IgD-negative memory B cell (primary cell): ENCODE results near the gene TMEM119. TPM values are rescaled to one million over a fixed set of nuclear protein-coding genes. Genes with fewer than 3 reads are reported as not detected.
A peak's percentile ranks its signal among the peaks of the same experiment; 100 is the strongest.
"Not testable (repeated sequence)": the region's sequence is repeated elsewhere in the genome, so short reads cannot be mapped to it uniquely, and the experiment has no call there.

Experiments used
- H3K27ac Mint-ChIP-seq, 3 donors: one replicate each; pipeline ENCODE4 v1.8.0; 2020 to 2022; ENCODE audit warnings: mild to moderate bottlenecking in 3 of 3, mixed read lengths in 3 of 3, moderate library complexity in 1 of 3
- H3K27me3 Mint-ChIP-seq: one replicate; pipeline ENCODE4 v1.8.0; 2021; ENCODE audit warnings: mixed read lengths
- H3K36me3 Mint-ChIP-seq: one replicate; pipeline ENCODE4 v1.8.0; 2020; ENCODE audit warnings: mild to moderate bottlenecking, mixed read lengths
- H3K4me1 Mint-ChIP-seq, 3 donors: one replicate each; pipeline ENCODE4 v1.8.0; 2020 to 2022; ENCODE audit warnings: mixed read lengths in 3 of 3, mild to moderate bottlenecking in 1 of 3
- H3K4me3 Mint-ChIP-seq, 4 donors: one replicate each; pipeline ENCODE4 v1.8.0; 2020 to 2022; ENCODE audit warnings: mild to moderate bottlenecking in 4 of 4, mixed read lengths in 4 of 4, moderate library complexity in 3 of 4
- H3K9me3 Mint-ChIP-seq, 3 donors: one replicate each; pipeline ENCODE4 v1.8.0; 2020 to 2021; ENCODE audit warnings: mixed read lengths in 3 of 3, mild to moderate bottlenecking in 1 of 3
- polyA plus RNA-seq: library from polyadenylated mRNA; unstranded; fragments of 300-500 nt; fragmentation: Illumina TruSeq; gene quantifications from one replicate; pipeline ENCODE4 v1.2.3, GENCODE V29; 2021

The TMEM119 gene
- polyA plus RNA-seq, 1 donor from 2014 or later: 0.33 TPM

DNA sequence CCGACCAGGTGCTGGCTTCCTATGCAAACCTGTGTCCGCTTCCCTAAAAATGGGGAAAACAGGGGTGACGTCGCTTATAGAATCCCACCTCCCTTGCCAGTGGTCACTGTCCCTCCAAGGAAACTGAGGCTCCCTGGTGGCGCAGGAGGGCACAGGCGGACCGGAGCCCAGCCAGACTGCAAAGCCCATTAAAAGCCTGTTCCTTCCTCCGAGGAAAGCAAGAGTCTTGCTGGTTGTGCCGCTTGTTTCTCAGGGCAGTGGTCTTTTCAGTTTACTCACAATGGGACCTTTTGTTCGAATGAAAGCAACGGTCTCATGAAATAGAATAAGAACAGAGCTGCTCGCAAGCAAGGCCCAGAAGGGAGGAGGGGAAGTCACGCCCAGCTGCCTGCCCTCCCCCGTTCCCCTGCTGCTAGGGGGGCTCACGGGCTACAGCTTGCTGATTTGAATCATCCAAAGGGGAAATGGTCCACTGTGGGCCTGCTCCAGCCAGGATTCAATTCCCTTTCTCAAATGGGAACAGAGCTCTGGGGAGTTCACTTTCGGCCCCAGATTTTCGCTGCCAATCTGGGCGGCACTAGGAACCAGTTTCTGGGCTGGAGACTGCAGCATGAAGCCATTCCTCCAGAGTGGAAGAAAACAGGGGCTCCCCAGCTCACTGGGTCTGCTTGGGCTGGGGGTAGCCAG is 40.4 kb upstream of the TMEM119 start:
- peak overlapping the region; percentile 46 to 100 (median 59) for H3K27ac Mint-ChIP-seq
- H3K4me1 Mint-ChIP-seq: peaks cover 44 to 67% (median 63%) of the 10 kb centered on the region in 3 donors
- H3K9me3 Mint-ChIP-seq: no peaks in the 10 kb centered on the region
- peaks cover 7% of the 10 kb centered on the region for H3K36me3 Mint-ChIP-seq
- H3K27me3 Mint-ChIP-seq: no peaks in the 10 kb centered on the region
- H3K4me3 Mint-ChIP-seq: peak overlapping the region; percentile 84 to 95 (median 90)

DNA sequence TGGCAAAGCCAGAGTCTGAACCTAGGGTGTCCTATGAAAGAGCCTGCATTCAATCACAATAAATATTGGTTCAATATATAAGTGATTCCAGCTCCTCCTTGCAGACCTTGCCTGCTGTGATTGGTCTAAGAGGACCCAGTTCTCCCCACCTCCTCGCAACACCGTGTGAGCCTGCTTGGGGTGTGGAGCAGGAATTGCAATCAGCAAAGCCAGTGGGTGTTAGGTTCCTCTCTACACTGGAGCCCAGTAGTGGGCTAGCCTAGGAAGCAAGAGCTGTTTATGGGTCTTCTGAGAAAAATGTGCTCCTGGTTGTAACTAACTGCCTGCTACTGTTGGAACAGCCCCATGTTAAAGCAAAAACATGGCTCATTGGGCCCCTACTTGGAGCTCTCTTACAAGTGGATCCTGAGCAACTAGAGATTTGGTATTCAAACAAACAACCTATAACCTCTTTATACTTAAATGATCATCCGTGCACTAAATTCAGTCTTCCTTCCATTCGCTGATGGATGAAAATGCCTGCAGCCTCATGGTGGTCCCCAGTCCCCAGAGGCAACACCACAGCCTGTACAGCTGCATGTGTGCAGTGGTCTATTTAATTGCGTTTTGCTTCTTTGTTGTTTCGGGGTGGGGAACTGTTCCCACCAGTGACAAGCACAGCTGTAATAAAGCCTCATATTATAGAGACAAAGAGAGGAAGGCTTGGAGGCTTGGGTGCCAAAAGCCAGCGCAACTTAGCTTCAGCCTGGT is 39.5 kb upstream of the TMEM119 start:
- Mint-ChIP-seq H3K4me1 (peaks cover 40 to 70% (median 70%) of the 10 kb centered on the region in 3 donors), H3K9me3 (no peaks in the 10 kb centered on the region), H3K4me3 (peak overlapping the region; percentile 84 to 95 (median 90)), H3K27ac (peak overlapping the region; percentile 33 to 100 (median 88)), H3K36me3 (peaks cover 7% of the 10 kb centered on the region), H3K27me3 (no peaks in the 10 kb centered on the region)

DNA sequence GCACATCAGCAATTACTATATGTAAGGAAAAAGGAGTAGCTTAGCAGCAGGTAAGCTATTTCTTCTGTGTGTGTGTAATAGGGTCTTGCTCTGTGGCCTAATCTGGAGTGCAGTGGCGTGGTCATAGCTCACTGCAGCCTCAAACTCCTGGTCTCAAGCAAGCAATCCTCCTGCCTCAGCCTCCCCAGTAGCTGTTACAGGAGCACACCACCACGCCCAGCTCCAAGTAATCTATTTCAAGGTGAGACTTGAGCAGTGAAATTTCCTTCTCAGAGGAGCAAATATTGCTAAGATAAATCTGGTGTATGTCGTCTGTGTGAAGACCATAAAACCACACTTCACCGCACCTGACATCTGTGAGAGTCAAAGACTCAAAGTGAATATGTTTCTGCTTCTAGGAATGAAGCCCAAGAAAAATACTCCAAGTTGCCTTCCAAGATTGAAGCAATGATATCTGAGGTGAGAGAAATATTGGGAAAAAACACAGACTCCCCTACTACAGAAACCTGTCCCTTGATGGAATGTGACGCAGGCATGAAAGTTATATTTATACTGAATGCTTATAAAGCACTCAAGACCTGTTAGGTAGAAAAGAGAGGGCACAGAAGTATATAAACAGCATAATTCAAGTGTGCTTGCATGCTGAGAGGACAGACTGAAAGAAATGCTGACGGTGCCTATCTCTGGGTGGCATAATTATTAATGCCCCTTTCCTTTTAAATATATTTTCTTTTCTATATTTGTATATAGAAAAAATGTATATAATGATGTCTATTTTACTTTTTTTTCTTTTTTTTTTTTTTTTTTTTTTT is 38.3 kb upstream of the TMEM119 start:
- H3K4me1 Mint-ChIP-seq: peaks cover 35 to 68% (median 65%) of the 10 kb centered on the region in 3 donors
- H3K27ac Mint-ChIP-seq: peak overlapping the region; percentile 96 to 100 (median 100)
- peak overlapping the region; percentile 87 to 97 (median 96) for H3K4me3 Mint-ChIP-seq

DNA sequence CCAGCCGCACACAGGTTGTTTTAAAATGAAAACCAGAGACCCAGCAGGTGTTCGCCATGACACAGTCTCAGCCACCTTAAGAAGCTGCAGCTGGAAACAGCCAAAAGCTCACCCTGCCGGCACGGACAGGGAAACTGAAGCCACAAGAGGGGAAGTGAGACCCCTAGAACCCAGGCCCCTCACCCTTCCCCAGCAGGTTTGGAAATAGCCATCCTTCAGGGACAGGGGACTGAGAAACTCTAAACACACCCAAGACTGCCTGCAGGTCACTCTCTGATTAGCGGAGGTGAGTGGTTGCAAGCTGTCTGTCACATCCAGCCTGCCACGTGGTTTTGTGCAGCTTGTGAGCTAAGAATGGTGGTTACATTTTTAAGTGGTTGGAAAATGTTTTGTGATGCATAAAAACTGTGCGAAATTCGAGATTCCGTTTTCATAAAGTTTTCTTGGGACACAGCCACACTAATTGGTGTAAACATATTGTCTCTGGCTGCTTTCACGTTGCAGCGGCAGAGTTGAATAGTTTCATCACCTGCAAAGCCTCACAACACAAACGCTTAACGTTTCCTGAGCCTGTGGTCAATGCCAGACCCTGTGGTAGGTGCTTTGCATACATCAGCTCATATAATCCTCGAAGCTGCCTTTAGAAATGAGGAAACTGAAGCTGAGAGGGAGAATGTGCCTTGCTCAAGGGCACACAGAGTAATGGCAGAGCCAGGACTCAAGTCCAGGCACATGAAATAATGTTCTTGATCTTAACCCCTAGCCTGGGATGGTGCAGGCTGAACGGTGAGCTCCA is 37.5 kb upstream of the TMEM119 start:
- no peaks in the 10 kb centered on the region for H3K27me3 Mint-ChIP-seq
- peak overlapping the region; percentile 87 to 97 (median 96) for H3K4me3 Mint-ChIP-seq
- peaks cover 27 to 66% (median 63%) of the 10 kb centered on the region in 3 donors for H3K4me1 Mint-ChIP-seq
- H3K27ac Mint-ChIP-seq: peak overlapping the region; percentile 96 to 100 (median 100)
- H3K9me3 Mint-ChIP-seq: no peaks in the 10 kb centered on the region
- H3K36me3 Mint-ChIP-seq: peaks cover 9% of the 10 kb centered on the region

More for the DNA sequence above, 38.3 kb upstream of the TMEM119 start:
- Mint-ChIP-seq H3K36me3 (peaks cover 9% of the 10 kb centered on the region), H3K9me3 (no peaks in the 10 kb centered on the region), H3K27me3 (no peaks in the 10 kb centered on the region)

DNA sequence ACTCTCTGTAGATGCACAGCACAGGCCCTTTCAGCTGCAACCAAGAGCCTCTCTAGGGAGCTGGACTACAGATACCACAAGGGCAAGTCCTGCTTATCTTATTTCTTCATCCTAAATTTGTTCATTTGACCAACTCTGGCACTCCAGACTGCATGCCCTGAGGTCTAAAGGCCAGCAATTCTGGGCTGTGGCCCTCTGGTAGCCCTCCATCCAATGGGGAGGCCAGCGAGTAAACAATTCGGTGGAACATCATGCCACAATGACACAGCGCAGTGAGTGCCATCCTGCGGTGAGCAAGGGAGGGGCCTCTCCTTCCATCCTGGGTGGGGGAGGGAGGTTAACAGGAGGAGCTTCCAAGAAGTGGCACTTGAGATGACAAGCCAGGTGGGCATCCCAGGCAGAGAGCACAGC is 36.5 kb upstream of the TMEM119 start:
- Mint-ChIP-seq H3K36me3 (peaks cover 4% of the 10 kb centered on the region), H3K9me3 (no peaks in the 10 kb centered on the region), H3K4me1 (peaks cover 24 to 66% (median 64%) of the 10 kb centered on the region in 3 donors), H3K27me3 (no peaks in the 10 kb centered on the region), H3K4me3 (peak overlapping the region; percentile 87 to 97 (median 96)), H3K27ac (peak overlapping the region; percentile 96 to 100 (median 100))

DNA sequence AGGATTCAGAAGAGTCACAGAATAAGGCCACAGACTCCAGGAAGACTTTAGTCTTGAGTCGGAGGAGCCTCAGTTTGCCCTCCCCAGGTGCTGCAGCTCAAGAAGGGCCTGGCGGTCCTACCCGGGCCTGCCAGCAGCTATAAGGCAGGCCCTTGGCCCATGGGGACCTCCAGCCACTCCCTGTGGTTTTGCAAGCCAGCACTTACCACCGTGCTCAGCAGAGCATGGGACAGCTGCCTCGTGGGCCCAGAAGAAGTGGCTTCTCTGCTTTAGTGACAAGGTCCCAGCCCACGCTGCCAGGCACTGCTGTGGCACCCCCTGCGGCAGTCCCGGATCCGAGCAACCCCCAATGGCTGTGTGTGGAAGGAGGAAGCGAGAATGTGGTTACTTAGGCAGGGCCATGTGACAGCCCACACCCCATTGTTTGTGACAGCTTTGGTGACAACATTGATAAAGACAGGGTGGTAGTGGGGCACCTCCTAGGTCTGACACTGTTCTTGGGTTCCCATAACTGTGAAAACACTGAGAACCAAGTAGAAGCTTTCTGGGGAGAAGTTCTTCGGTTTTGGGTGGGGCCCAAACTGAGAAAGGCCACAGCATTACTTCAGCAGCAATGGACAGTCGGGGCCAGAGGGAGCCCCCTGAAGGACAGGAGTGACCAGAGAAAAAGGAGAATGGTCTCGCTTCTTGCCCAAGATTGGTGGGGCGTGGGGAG is 35.8 kb upstream of the TMEM119 start, which contains the start of gene SELPLG:
Gene SELPLG, minus strand, starts transcription at position 361 of the 715 bp plus-strand sequence. CDS start 9,587 bp downstream, outside the sequence.
- Mint-ChIP-seq H3K27ac (peak within 1 kb of the TSS; percentile 96 to 100 (median 100)), H3K4me1 (peaks cover 24 to 66% (median 63%) of the 10 kb centered on the region in 3 donors), H3K36me3 (peaks cover 2% of the 10 kb centered on the region), H3K27me3 (no peaks in the 10 kb centered on the region), H3K9me3 (no peaks in the 10 kb centered on the region), H3K4me3 (peak within 1 kb of the TSS; percentile 87 to 97 (median 96))

DNA sequence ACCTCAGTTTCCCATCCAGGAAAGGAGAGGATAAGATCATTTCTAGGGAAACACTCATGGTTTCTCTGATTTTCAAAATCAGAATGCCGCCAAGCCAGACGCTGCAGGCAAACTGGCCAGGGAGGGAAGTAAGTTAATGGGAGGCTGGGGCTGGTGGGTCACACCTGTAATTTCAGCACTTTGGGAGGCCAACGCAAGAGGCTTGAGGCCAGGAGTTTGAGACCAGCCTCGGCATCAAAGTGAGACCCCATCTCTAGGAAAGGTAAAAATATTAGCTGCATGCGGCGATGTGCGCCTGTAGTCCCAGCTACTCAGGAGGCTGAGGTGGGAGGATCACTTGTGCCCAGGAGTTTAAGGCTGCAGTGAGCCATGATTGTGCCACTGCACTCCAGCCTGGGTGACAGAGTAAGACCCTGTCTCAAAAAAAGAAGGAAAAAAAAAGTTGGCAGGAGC is 35.2 kb upstream of the TMEM119 start:
- Mint-ChIP-seq H3K9me3 (no peaks in the 10 kb centered on the region), H3K27me3 (no peaks in the 10 kb centered on the region), H3K4me3 (peak overlapping the region; percentile 87 to 97 (median 96)), H3K36me3 (peaks cover 4% of the 10 kb centered on the region), H3K27ac (peak overlapping the region; percentile 96 to 100 (median 100)), H3K4me1 (peaks cover 30 to 66% (median 63%) of the 10 kb centered on the region in 3 donors)

DNA sequence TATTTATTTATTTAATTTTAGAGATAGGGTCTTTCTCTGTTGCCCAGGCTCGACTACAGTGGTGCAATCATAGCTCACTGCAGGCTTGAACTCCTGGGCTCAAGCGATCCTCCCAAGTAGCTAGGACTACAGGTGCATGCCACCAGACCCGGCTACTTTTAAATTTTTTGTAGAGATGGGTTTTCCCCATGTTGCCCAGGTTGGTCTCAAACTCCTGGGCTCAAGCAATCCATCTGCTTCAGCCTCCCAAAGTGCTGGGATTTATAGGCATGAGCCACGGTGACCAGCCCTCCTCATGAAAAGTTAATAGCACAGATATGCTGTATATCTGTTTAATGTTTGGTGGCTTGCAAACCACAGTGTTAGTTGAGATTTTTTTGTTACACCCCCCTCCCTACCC is 33.4 kb upstream of the TMEM119 start:
- peak overlapping the region in 2 of 4 donors; percentile 90 to 96 for H3K4me3 Mint-ChIP-seq
- H3K27me3 Mint-ChIP-seq, H3K9me3 Mint-ChIP-seq, H3K36me3 Mint-ChIP-seq: not testable (repeated sequence)
- H3K4me1 Mint-ChIP-seq: peaks cover 25 to 56% (median 55%) of the 10 kb centered on the region in 3 donors
- H3K27ac Mint-ChIP-seq: peak overlapping the region; percentile 98 to 100 (median 100)

DNA sequence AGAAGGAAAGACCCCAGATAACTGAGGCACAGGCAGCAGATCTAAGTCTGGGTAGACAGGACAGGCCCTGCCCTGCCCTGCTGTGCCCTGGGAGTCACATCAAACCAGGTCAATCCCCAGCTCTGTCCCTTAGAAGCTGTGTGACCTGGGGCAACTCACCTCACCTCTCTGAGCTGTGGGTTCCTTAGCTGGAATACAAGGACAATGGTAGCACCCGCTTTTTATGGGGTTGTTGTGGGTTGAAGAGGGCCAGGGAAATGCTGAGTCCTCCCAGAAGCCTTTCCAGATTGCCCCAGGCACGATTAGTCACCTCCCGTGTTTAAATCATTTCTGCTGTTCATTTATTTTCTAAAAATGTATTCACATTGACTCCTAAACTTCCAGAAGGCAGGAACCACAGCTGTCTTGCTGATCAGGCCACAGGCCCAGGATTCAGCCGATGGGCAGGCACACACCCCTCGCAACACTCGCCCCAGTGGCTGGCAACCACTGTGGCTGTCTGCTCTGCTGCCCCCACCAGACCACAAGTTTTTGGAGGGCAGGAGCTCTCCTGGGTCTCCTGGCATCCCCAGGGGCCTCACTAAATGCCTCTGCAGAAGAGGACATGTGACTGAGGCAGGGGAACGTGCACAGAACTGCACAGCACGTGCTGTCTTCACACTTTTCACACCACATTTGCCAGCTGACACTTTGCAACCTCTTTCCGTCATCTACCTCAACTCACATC is 32.8 kb upstream of the TMEM119 start:
- Mint-ChIP-seq H3K36me3 (peaks cover 5% of the 10 kb centered on the region), H3K27ac (peak overlapping the region; percentile 57 to 93 (median 85)), H3K4me3 (peak overlapping the region in 3 of 4 donors; percentile 34 to 96 (median 83)), H3K9me3 (no peaks in the 10 kb centered on the region), H3K4me1 (peaks cover 25 to 57% (median 53%) of the 10 kb centered on the region in 3 donors), H3K27me3 (no peaks in the 10 kb centered on the region)

DNA sequence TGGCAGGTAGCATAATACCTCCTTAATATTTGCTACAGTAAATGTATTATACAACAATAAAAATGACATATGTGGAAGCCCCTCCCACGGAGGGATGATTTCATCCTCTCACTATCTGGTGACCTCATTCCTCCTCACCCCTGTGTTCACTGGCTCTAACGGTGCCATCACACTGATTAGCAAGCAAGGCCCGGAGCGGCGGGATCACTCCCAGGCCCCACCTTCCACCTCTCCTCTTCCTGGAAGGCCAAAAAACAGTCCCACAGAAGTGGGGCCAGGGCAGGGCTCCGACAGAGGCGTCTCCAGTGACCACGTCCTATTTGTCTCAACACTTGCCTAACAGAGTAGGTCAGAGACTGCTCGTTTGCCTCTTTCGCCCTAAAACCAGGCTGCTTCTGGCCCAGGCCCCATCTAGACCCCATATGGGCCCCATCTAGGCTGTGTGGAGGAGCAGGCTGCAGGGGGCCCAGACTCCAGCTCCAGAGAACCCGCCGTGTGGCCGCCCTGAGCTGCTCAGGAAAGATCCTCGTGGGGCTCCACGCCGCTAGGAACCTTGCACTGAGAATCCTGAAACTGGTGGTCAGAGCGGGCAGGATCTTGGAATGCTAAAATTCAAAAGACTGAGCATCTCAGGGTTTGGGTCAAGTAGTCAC is 32.1 kb upstream of the TMEM119 start:
- H3K27me3 Mint-ChIP-seq: no peaks in the 10 kb centered on the region
- H3K4me3 Mint-ChIP-seq: peak overlapping the region in 3 of 4 donors; percentile 8 to 83 (median 31)
- H3K36me3 Mint-ChIP-seq: peaks cover 5% of the 10 kb centered on the region
- H3K9me3 Mint-ChIP-seq: no peaks in the 10 kb centered on the region
- peak overlapping the region; percentile 57 to 92 (median 85) for H3K27ac Mint-ChIP-seq
- peaks cover 30 to 62% (median 55%) of the 10 kb centered on the region in 3 donors for H3K4me1 Mint-ChIP-seq

DNA sequence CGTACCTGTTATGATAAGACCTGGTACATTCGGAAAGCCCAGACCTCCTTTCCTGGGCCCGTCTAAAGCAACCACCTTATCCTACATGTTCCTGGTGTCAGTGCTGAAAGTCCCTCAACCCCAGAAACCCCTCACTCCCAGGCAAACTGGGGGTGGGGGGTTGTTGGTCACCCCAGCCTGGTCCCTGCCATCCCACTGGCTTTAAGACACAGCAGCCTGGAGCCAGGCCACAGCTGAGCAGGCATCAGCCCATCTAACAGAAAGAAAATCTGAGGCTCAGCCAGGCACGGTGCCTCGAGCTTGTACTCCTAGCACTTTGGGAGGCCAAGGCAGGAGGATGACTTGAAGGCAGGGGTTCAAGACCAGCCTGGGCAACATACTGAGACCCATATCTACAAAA is 31.3 kb upstream of the TMEM119 start:
- Mint-ChIP-seq H3K4me3 (peak overlapping the region; percentile 57 to 91 (median 82)), H3K9me3 (no peaks in the 10 kb centered on the region), H3K4me1 (peaks cover 34 to 56% (median 50%) of the 10 kb centered on the region in 3 donors), H3K27ac (peak overlapping the region; percentile 79 to 96 (median 92)), H3K36me3 (peaks cover 5% of the 10 kb centered on the region), H3K27me3 (no peaks in the 10 kb centered on the region)

DNA sequence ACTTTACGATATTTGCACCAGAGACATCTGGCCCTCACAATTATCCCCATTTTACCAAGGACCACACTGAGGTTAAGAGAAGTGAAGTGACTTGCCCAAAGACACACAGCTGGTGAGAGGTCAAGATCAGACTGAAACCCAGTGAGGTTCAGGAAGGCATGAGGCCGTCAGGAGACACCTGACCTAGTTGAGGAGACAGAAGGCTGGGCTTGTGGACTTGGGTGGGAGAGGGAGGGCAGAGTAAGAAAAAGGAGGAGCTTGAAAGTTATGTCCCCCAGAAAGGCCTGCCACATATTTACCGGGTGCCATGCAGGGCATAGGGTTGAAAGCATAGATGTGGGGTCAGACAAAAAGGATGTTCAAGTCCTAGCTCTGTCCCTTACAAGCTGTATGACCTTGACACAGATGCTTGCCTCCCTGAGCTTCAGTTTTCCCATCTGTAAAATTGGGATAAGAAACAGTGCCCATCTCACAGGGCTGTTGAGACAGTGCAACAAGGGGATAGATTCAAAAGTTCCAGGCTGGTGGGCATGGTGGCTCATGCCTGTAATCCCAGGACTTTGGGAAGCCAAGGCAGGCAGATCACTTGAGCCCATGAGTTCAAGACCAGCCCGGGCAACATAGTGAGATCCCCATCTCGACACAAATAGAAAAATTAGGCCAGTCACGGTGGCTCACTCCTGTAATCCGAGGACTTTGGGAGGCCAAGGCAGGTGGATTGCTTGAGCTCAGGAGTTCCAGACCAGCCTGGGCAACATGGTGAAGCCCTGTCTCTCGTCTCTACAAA is 29.4 kb upstream of the TMEM119 start:
- no peaks in the 10 kb centered on the region for H3K27me3 Mint-ChIP-seq
- H3K4me1 Mint-ChIP-seq: peaks cover 32 to 45% (median 44%) of the 10 kb centered on the region in 3 donors
- peak overlapping the region in 1 of 3 donors; percentile 50 for H3K27ac Mint-ChIP-seq
- no peaks in the 10 kb centered on the region for H3K9me3 Mint-ChIP-seq
- H3K36me3 Mint-ChIP-seq: peaks cover 7% of the 10 kb centered on the region
- peak overlapping the region in 2 of 4 donors; percentile 60 to 70 for H3K4me3 Mint-ChIP-seq
